Kidney capillary endothelial cell (primary cell): ENCODE results near the gene NTM.

Experiments used
- DNase-seq: peaks from one replicate; pipeline ENCODE4 v3.0.0-alpha.2; 2018; ENCODE audit warnings: low spot score

The NTM gene

GRCh38 chr11:132154781-132155180 lies 784.4 kb downstream of the NTM start:
- DNase-seq: no peak

GRCh38 chr11:132158091-132158490 lies 787.7 kb downstream of the NTM start:
- no peak for DNase-seq

- no peak for DNase-seq
Observed at GRCh38 chr11:132158696-132159095, 788.3 kb downstream of the NTM start.

GRCh38 chr11:132161403-132162078 lies 791.1 kb downstream of the NTM start:
- DNase-seq: no peak

GRCh38 chr11:132168344-132168981 lies 798.0 kb downstream of the NTM start:
- no peak for DNase-seq

- no peak for DNase-seq
Observed at GRCh38 chr11:132171031-132171430, 800.6 kb downstream of the NTM start.

GRCh38 chr11:132174362-132175255 lies 804.2 kb downstream of the NTM start:
- DNase-seq: no peak

GRCh38 chr11:132177106-132177505 lies 806.7 kb downstream of the NTM start:
- peak; percentile 35 for DNase-seq

- no peak for DNase-seq
Observed at GRCh38 chr11:132184079-132184478, 813.7 kb downstream of the NTM start.

- DNase-seq: no peak
Observed at GRCh38 chr11:132185726-132186592, 815.5 kb downstream of the NTM start.

GRCh38 chr11:132186699-132187098 lies 816.3 kb downstream of the NTM start:
- DNase-seq: no peak

GRCh38 chr11:132187386-132187785 lies 817.0 kb downstream of the NTM start:
- no peak for DNase-seq

- no peak for DNase-seq
Observed at GRCh38 chr11:132187814-132188213, 817.4 kb downstream of the NTM start.

- DNase-seq: no peak
Observed at GRCh38 chr11:132196928-132197327, 826.5 kb downstream of the NTM start.

- no peak for DNase-seq
Observed at GRCh38 chr11:132200353-132200936, 830.0 kb downstream of the NTM start.

GRCh38 chr11:132202621-132203020 lies 832.2 kb downstream of the NTM start:
- DNase-seq: no peak

GRCh38 chr11:132205006-132205405 lies 834.6 kb downstream of the NTM start:
- no peak for DNase-seq

- DNase-seq: no peak
Observed at GRCh38 chr11:132205496-132205895, 835.1 kb downstream of the NTM start.

GRCh38 chr11:132206993-132207392 lies 836.6 kb downstream of the NTM start:
- no peak for DNase-seq

GRCh38 chr11:132208477-132209055 lies 838.2 kb downstream of the NTM start:
- no peak for DNase-seq

GRCh38 chr11:132211479-132211878 lies 841.1 kb downstream of the NTM start:
- DNase-seq: no peak
